Activated CD8-positive, alpha-beta memory T cell treated with anti-CD3 and anti-CD28 coated beads for 48 hours (primary cell): Measurements from ENCODE around the gene CDK5RAP2.
"Not testable (repeated sequence)": the region's sequence is repeated elsewhere in the genome, so short reads cannot be mapped to it uniquely, and the experiment has no call there.

Experiments used
- DNase-seq, 3 experiments: peaks; one replicate each; pipeline ENCODE4 v3.0.0-alpha.2; 2020; ENCODE audit warnings: low read depth in 2 of 3, low spot score in 2 of 3

The CDK5RAP2 gene

DNA sequence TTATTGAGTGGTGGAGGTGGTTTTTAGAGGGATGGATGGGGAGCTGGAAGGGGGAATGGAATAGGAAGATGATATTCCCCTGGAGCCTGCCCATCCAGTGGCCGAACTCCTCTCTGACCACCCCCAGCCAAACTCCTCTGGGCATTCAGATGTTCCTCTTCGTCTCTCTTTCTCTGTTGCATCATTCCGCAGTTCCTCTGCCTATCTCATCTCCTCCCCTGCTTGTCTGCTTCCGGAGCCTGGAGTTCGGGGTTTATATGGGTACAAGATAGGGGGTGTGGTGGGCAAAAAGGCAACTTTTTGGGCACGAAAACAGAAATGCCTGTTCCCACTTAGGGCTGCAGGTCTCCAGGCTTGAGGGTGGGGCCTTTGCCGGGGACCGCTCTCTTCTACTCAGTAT, 12.2 kb upstream of the CDK5RAP2 start:
- no peak for DNase-seq

DNA sequence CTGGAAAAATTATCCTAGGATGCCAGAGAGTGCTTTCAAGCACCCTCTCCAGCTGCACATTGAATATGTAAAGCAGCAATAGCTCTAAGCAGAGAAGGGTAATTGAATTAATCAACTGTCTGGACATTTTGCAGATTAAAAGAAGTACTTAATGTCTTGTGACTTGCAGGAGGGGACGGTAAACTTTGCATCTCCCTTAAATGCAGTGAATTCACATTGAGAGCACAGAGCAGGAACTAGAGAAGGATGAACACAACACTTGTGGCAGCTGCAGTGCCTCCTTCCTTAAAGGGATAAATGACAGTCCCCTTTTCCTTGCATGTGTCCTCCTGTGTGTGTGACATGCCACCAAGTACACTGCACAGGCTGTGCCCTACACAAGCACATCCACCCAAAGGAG, 7.4 kb upstream of the CDK5RAP2 start:
- no peak for DNase-seq

DNA sequence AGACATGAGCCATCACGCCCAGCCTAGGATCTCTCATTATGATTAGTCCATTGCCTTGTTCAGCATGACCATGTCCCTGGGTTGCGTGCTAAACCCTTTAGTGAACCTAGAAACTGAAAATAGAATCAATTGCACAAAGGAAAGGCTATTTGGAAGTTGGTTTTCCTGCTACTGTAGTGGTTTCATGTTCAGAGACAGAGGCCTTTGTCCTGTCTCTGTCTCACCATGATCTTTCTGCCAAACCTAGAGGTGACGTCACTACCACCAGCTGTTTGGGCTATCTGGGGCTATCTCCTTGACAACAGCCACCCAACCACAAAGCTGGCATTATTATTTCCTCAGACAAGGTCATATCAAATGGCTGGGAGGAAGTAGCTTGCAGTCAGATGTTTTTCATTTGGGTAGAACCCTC, 4.0 kb upstream of the CDK5RAP2 start:
- no peak for DNase-seq

DNA sequence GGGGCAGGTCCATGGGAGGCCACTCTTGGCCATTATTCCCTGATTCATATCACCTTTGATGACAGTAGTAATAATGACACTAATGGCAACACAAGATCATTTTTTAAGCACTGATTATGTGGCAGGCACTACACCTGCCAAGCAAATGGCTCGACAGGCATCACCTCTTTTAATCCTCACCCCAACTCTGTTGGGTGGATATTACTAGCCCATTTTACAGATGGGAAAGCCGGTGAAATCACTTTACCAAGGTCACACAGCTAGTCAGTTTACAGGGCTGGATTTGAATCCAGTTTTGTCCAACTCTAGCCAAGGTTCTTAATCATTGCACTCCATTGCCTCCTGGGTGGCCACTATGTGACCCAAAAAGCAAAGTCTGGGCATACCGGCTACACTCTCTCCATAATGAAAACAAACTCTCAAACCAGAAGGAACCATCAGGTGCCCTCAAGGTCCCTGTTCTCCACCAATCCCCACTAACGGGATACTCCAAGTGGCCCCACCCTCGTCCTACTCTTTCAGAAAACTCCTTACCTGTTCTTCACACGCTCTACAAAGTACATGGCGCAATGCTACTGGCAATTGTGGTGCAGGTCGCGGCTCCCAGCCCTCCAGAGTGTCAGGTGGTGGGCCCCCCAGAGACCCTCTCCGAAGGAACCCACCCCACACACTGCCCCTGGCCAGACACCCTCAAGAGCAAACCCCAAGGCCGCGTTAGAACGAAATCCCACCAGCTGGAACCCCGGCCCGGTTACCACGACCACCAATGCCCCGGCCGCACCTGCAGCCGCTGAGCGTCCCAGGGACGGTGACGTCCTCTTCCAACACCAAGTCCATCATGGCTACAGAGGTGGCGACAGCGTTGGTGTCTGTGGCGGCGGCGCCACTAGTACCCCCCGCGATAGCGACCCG, 572 bp downstream of the CDK5RAP2 start:
- DNase-seq, result peak in 1 of 3 experiments; percentile 4

DNA sequence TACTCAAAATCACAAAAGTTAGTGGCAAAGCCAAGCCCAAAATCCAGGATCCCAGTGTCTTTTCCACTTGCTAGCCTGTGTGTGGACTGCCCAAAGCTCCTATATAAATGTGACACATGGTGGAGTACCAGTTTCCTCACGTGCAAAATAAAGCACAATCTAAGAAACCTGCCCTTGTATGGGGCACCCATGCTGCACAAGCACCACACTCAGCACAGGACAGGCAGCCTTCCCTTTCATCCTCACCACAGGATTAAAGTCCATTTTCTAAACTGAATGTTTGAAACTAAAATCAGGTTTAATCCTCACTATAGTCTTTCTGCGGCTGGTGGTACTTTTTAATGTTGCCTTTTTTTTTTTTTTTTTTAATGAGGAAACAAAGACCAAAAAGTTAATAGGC, 5.5 kb downstream of the CDK5RAP2 start:
- no peak for DNase-seq

DNA sequence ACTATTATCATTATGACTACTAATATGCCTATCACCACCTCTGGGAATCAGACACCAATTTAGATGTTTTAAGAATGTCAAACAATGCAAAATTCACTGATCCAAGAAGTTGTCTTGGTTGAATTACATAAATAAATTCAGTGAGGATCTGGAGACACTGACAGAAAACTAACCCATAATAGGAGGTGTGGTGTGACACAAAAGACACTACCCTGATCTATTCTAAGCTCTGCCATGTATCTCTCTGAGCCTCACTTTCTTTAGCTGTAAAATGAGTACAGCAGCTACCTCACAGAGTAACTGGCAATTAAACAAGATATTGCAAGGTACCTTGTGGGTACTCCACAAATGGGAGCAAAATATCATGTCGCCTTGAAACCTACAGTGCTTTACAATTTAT, 7.5 kb downstream of the CDK5RAP2 start:
- no peak for DNase-seq

DNA sequence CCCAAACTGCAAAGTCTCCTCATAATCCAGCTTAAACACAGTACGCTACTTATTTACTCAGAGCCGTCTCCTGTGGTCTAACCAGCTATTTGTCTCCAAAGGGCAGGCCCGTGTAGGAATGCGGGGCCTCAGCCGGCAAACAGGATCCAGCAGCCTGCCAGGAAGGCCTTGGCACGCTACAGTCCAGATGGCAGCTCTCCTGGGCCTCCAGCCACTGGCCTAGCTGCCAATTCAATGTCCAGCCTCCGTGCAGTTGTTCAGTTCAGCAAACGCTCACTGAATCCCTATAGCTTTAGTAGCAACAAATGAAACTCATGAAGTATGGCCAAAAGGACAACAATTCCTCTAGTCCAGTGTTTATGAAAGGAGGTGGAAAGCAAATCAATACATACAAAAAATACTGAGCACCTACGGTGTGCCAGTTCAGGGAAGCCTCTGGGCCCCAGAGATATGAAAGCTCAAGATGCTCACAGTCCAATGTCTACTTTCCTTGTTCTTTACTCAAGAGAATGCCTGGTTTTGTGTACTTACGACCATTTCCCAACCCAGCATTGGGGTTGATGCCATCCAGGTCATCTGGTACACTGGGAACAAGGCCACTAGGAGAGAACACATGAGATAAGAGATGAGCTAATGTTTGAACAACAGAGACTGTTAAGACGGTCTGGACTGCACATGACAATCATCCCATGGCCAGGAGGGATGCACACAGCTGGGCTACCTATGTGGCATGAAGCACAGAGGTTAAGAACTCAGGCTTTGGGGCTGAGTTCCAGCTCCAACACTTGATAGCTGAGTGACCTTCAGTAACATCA, 8.3 kb downstream of the CDK5RAP2 start:
- DNase-seq, result no peak

DNA sequence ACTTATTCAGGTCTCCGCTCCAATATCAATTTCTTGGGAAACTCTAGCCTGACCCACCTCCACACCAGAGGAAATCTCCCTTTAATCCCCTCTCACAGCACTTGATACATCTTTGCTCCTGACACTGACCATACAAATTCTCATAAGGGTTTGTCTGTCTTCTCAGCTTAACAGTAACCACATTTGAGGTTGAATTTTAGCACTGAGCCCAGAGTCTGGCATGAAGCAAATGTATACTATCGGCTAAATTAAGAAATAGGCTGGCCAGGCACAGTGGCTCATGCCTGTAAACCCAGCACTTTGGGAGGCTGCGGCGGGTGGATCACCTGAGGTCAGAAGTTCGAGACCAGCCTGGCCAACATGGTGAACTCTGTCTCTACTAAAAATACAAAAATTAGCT, 9.7 kb downstream of the CDK5RAP2 start:
- no peak for DNase-seq

DNA sequence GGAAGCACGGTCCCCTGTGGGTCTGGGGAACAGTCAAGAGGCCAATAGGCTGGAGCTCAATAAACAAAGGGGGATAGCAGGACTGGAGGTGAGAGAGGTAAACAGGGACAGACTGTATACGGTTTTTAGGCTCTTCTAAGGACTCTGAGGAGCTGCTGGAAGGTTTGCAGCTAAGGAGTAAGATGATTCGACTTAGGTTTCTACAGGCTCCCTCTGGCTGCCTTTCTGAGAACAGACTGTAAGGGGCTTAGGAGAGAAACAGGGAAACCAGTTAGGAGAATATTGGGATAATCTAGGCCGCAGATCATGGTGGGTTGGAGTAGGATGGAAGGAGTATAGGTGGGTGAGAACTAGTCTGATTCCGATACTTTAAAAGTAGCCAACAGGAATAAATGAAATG, 10.4 kb downstream of the CDK5RAP2 start:
- no peak for DNase-seq

DNA sequence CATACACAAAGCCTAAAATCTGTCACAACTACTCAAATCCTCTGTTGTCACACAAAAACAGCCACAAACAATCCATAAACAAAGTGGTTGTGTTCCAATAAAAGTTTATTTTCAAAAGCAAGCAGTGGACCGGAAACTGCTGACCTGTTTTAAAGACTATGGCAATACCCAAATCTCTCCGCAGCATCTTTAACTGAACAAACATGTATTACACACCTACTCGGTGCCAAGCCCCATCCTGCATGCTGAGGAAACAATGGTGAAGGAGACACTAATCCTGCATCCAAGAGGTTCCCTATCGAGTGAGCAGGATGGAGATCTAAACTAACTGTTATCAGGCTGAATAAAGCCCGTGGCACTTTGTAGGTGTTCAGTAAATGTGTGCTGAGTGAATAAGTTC, 11.2 kb downstream of the CDK5RAP2 start:
- no peak for DNase-seq

DNA sequence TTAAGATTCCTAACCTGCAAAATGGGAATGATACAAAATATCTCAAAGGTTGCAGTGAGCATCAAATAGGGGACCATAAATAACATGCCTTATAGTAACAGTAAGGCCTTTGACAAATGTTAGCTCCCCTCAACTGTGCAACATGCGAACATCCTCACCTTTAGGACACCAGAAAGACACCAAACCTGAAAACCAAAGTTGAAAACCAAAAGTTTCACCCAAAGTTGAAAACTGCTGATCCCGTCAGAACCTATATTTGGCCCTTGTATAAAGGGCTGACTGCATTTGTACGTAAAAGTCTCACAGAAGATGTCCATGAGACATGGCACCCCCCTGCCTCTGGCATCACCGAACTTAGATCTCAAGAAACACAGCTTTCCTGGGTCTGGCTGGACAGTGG, 12.1 kb downstream of the CDK5RAP2 start:
- DNase-seq, result no peak

DNA sequence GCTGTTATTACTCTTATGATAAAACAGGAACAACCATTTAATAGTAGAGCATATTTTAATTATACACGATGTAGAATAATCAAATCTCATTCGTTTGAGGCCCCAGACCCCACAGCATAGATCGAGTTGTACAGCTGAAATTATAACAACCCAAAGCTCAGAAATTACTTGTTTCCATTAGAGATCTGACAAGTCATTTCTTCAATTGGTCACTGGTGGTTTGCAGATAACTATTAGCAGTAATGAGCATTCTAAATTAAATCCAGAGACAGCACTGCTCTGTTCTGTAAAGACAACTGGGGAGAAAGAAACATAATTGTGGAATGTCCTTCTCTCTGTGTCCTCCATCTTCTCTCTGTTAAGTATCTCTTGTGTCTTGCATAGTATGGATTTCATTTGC, 12.9 kb downstream of the CDK5RAP2 start:
- no peak for DNase-seq

DNA sequence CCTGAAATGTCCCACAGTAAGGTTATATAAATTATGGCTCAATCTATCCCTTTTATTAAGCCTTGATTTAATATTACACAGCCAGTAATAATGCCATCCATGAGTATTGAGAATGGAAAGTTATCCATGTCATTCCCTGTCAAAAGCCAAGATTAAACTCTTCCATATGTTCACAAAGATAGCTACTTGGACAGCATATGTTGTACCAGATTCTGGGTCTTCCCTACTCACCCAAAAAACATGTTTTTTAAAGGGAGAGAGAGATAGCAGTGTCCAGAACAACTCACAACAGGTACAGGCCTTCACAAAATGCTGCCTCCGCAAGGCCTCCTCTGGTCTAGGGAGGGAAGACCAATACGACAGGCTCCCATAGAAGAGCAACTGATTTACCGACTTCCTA, 15.4 kb downstream of the CDK5RAP2 start:
- no peak for DNase-seq

DNA sequence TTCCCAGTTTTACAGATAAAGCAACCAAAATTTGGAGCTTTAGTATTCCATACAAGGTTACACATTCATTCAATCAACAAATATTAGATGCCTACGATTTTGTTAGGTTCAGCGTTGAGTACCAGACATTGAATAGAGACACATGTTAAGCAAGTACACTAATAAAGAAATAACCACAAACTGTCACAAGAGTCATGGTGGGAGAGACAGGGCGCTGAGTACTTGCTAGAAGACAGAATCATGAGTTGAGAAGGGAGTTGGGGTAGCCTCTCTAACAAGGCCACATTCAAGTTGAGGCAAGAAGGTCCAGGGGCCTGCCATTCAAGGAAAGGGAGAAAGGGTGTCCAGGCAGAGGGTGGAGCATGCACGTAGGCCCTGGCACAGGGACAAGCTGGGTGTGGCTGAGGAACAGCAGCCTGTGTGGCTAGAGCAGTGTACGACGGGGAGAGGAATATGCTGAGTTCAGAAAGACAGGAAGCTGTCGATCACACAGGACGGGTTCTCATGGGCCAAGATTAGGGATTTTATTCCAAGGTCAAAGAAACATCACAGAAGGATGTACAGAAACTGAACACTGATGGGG, 17.0 kb downstream of the CDK5RAP2 start:
- no peak for DNase-seq

DNA sequence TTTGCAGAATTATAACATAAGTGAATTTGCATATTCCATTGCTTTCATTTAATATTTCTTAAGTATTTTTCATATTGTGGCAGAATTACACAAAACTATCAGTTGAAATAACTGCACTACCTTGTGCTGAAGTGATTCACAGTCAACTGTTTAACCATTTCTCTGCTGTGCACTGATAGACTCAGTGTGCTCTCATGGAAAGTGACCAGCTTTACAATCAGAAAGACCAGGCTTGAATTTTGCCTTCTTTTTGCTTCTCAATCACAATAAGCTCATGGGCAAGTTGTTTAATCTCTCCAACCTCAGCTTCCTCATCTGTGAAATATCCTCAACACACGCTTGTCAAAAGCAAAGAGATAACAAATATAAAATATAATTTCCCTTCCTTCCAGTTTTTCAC, 18.3 kb downstream of the CDK5RAP2 start:
- no peak for DNase-seq

DNA sequence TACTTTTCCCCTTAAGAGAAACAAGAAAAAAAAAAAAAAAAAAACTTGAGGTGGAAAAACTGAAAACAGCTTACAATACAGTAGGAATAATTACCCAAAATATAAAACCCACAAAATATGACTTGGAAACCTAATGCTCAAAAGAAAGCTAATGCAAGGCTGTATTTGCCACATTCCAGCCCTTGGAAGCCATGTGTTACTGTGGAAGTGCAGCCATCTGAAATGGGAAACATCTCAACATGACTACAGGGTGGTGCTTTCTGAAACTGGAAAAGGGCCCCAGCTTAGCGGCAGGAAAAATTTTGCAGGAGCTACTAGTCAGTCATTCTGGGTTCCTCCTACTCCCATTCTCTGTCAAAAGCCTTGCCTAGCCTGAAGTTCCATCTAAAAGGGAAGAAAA, 20.4 kb downstream of the CDK5RAP2 start:
- DNase-seq, result no peak

DNA sequence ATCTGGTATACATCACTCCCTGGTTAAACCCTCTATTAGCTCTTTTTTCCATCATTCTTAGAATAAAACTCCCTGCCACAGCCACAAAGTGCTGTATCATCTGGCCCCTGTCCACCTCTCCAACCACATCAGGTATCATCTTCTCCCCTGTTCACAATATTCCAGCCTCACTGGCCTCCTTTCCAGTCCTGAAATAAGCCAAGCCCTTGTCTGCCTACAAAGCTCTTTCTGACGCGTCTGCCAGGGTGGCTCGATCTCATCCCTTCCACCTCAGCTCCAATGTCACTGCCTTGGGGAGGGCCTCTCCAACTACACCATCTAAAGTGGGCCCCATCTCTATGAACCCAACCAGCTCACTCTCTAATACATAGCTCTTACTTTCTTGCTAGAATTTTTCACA, 21.5 kb downstream of the CDK5RAP2 start:
- no peak for DNase-seq

DNA sequence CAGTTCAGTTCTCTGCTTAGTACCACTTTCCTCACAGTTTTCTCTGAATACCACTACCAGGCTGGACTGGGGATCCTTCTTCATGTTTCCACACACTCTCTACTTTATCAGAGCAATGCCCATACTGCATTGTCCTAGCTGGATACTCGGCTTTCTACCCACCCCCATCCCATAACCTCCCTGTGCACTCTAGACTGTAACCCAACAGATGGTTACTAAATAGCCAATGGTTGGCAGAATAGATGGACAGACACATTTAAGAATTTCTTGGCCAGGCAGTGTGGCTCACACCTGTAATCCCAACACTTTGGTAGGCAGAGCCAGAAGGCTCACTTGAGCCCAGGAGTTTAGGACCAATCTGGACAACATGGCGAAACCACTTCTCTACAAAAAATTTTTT, 22.8 kb downstream of the CDK5RAP2 start:
- no peak for DNase-seq

DNA sequence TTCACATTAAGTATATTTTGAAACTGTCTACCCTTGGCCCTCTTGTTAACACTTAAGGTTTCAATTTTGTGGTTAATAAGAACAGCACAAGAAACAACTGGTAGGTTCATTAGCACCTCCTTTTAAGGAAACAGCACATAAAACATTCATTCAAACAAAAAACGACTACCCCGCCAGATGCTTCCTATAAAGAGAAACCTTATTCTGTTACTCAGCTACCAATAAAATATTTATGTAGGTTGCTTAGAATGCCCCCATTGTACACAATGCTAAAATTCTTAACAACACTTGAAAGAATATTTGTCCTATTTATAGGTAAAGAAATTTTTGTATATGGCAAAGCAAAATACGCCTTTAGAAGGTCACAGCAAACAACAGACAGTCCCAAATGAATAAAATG, 23.2 kb downstream of the CDK5RAP2 start:
- DNase-seq, result no peak

DNA sequence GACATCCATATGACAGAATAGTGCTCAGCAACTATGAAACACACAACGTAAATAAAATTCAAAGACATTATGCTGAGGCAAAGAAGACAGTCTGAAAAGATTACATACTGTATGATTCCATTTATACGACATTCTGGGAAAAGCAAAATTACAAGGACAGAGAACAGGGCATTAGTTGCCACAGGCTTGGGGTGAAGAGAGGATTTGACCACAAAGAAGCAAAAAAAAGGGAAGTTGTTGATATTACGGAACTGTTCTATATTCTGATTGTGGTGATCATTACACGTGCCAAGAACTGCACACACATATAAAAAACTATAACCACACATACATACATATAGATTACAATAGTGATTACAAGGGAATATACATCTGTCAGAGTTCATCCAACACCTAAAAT, 24.1 kb downstream of the CDK5RAP2 start:
- DNase-seq, result no peak

DNA sequence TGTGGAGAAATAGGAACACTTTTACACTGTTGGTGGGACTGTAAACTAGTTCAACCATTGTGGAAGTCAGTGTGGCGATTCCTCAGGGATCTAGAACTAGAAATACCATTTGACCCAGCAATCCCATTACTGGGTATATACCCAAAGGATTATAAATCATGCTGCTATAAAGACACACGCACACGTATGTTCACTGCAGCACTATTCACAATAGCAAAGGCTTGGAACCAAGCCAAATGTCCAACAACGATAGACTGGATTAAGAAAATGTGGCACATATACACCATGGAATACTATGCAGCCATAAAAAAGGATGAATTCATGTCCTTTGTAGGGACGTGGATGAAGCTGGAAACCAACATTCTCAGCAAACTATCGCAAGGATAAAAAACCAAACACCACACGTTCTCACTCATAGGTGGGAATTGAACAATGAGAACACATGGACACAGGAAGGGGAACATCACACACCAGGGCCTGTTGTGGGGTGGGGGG, 27.7 kb downstream of the CDK5RAP2 start:
- not testable (repeated sequence) for DNase-seq
